Cardiac fibroblast (primary cell): ENCODE results near the gene GNG14.

Source experiments
- DNase-seq, 2 donors: peaks; one replicate each; pipeline versions ENCODE4 v3.0.0 to v3.0.0-alpha.2; 2010; ENCODE audit warnings: low read depth in 2 of 2
- H3K4me3 ChIP-seq, 2 donors: replicated peaks in 1 of 2; 1 replicate in 1 of 2; 2 replicates in 1 of 2; pipeline ENCODE4 v1.5.1; 2011; ENCODE audit warnings: low read depth in 2 of 2, low read length in 2 of 2, mild to moderate bottlenecking in 2 of 2, moderate library complexity in 1 of 2
- CTCF ChIP-seq: IDR thresholded peaks from one replicate; pipeline ENCODE4 v1.5.1; 2011; ENCODE audit warnings: low read depth, mild to moderate bottlenecking, low read length, inconsistent platforms

Gene GNG14

GRCh38 chr19:12656899-12657571, 30.8 kb upstream of the GNG14 start:
- no peak for TF ChIP-seq CTCF
- no peak for DNase-seq

DNA sequence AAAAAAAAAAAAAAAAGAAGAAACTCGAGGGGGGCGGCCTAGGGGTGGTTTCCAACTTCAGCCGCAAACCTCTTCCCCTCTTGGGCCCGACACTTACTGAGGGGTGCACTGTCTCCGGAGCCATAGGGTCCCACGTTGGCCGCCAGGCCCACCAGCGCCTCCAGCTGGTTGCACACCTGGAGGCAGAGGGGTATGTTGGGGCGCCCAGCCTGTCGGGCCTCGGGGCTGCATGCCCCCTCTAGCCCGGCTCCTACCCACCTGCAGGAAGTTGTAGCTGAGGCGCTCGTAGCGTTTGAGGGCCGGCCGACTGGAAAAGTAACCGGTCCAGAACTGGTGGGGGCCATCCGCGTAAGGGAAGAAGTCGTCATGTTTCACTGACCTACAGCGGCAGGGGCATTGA, 29.8 kb upstream of the GNG14 start:
- TF ChIP-seq CTCF, result no peak
- H3K4me3 ChIP-seq, result no peak overlapping the region
- no peak for DNase-seq

More at GRCh38 chr19:12656899-12657571, 30.8 kb upstream of the GNG14 start:
- no peak overlapping the region for H3K4me3 ChIP-seq

DNA sequence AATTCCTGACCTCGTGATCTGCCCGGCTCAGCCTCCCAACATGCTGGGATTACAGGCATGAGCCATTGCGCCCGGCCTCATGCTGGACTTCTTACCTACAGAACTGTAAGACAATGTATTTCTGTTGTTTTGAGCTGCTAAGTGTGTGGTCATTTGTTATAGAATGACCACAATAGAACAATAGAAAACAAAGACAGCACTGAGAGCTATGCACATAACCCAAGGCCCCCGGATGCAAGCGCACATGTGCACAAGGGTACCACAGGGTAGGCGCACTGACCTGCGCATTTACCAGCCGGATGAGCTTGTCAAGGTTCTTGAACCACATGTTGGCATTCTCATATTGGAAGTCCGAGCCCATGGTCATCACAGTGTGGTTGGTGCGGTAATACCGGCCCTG, 26.8 kb upstream of the GNG14 start:
- H3K4me3 ChIP-seq, result no peak overlapping the region
- no peak for TF ChIP-seq CTCF
- DNase-seq, result no peak

DNA sequence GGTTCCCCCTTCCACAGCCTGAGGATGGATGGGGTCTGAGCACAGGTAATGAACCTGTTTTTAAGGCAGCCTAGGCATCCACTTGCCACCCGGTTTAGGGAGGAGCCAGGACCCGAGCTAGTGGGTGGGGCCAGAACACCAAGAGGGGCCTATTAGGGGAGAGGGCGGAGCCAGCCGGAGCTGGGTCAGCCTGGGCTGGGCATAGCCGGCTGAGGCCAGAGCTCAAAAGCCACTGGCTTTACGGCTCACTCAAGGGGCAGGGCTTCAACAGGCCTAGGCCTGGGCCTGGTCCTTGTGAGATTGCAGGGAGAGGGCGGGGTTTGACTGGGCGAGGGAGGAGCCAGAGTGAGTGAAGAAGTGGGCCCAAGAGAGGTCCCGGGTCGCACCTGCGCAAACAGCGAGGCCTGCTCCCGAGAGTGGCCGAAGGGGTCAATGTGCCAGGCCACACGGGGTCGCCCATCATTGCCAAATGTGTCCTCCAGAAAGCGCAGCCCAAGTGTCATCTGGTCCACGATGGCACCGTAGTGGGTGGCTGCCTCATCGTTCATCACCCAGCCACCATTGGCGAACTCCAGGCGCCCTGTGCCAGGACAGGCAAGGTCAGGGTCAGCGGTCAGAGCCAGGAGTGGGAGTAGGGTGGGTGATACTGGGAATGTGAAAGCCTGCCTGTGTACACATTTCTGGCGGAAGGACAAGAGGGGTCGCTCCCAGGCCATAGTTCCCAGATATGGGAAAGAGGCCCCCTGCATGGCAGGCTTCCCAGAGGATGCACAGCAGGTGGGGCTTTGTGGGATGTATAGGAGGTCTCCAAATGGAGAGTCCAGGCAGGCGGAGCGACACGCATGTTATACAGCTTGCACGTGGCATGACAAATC, 23.2 kb upstream of the GNG14 start:
- peak in 1 of 2 donors; percentile 12 for DNase-seq
- H3K4me3 ChIP-seq, result no peak overlapping the region
- TF ChIP-seq CTCF, result no peak

- DNase-seq, result no peak
- TF ChIP-seq CTCF, result no peak
- no peak overlapping the region for H3K4me3 ChIP-seq
These were observed 22.6 kb upstream of the GNG14 start for GRCh38 chr19:12665281-12665573.

DNA sequence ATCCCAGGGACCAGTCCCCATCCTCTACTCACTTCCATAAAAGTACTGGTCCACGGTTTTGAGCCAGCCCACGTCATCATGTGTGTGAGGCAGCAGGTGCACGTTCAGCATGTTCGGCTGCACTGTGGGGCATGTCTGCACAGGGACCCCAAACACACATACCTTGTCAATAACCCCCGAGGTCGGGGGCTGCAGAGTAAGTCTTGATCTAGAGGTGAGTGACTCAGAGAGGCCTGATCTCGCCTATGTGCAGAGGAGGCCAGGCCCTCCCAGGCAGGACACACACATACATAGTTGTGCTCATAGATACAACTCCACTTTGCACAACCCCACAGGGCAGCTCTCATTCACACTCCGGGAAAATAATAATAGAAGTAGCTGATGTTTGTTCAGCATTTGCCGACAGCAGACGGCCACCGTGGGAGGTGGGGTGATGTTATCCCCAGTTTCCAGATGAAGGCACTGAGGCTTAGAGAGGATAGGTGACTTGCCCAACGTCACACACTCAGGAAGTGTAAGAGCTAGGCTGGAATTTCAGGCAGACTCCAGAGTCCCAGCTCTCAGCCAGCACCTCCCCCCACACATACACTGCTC, 22.0 kb upstream of the GNG14 start:
- TF ChIP-seq CTCF, result no peak
- no peak for DNase-seq
- H3K4me3 ChIP-seq, result peak overlapping the region; percentile 80 to 88
